ENCODE measurements around the gene KRT73. TPM values are rescaled to one million over a fixed set of nuclear protein-coding genes. Genes with fewer than 3 reads are reported as not detected.

KRT73 gene
- total RNA-seq, 1 donor from 2014 or later: not detected

- no peaks in the 10 kb centered on the region for H3K9me3 Mint-ChIP-seq (ENCODE audit: low read depth)
- H3K27me3 Mint-ChIP-seq: peaks cover 44% of the 10 kb centered on the region
- DNase-seq (ENCODE audit: low spot score, unreplicated experiment): no peak
- H3K4me3 Mint-ChIP-seq (ENCODE audit: low read depth): no peak overlapping the region
- TF ChIP-seq CTCF (IDR thresholded peaks at IDR 0.05; ENCODE audit: unreplicated experiment): no peak
- H3K4me1 Mint-ChIP-seq (ENCODE audit: low read depth): no peaks in the 10 kb centered on the region
- no peak overlapping the region for H3K27ac Mint-ChIP-seq
- no peaks in the 10 kb centered on the region for H3K36me3 Mint-ChIP-seq (ENCODE audit: insufficient read depth)
Observed at GRCh38 chr12:52581066-52581465, 37.3 kb downstream of the KRT73 start.

- Mint-ChIP-seq H3K4me3 (ENCODE audit: low read depth) (no peak overlapping the region), H3K9me3 (ENCODE audit: low read depth) (no peaks in the 10 kb centered on the region), H3K27me3 (peaks cover 45% of the 10 kb centered on the region), H3K27ac (no peak overlapping the region), H3K36me3 (ENCODE audit: insufficient read depth) (no peaks in the 10 kb centered on the region), H3K4me1 (ENCODE audit: low read depth) (no peaks in the 10 kb centered on the region)
- no peak for DNase-seq (ENCODE audit: low spot score, unreplicated experiment)
- no peak for TF ChIP-seq CTCF (IDR thresholded peaks at IDR 0.05; ENCODE audit: unreplicated experiment)
Observed at GRCh38 chr12:52580496-52580895, 37.9 kb downstream of the KRT73 start.

- Mint-ChIP-seq H3K9me3 (ENCODE audit: low read depth) (no peaks in the 10 kb centered on the region), H3K27me3 (peaks cover 41% of the 10 kb centered on the region), H3K4me1 (ENCODE audit: low read depth) (no peaks in the 10 kb centered on the region), H3K27ac (no peak overlapping the region), H3K4me3 (ENCODE audit: low read depth) (no peak overlapping the region), H3K36me3 (ENCODE audit: insufficient read depth) (no peaks in the 10 kb centered on the region)
- no peak for TF ChIP-seq CTCF (IDR thresholded peaks at IDR 0.05; ENCODE audit: unreplicated experiment)
- DNase-seq (ENCODE audit: low spot score, unreplicated experiment): no peak
Observed at GRCh38 chr12:52579468-52580465, 38.6 kb downstream of the KRT73 start.

GRCh38 chr12:52578469-52578868 is 39.9 kb downstream of the KRT73 start:
- no peak for DNase-seq (ENCODE audit: low spot score, unreplicated experiment)
- Mint-ChIP-seq H3K27me3 (peaks cover 44% of the 10 kb centered on the region), H3K27ac (no peak overlapping the region), H3K36me3 (ENCODE audit: insufficient read depth) (no peaks in the 10 kb centered on the region), H3K4me3 (ENCODE audit: low read depth) (no peak overlapping the region), H3K9me3 (ENCODE audit: low read depth) (no peaks in the 10 kb centered on the region), H3K4me1 (ENCODE audit: low read depth) (no peaks in the 10 kb centered on the region)
- TF ChIP-seq CTCF (IDR thresholded peaks at IDR 0.05; ENCODE audit: unreplicated experiment): no peak

- no peak for TF ChIP-seq CTCF (IDR thresholded peaks at IDR 0.05; ENCODE audit: unreplicated experiment)
- Mint-ChIP-seq H3K27me3 (peaks cover 53% of the 10 kb centered on the region), H3K4me3 (ENCODE audit: low read depth) (no peak overlapping the region), H3K4me1 (ENCODE audit: low read depth) (no peaks in the 10 kb centered on the region), H3K27ac (no peak overlapping the region), H3K36me3 (ENCODE audit: insufficient read depth) (no peaks in the 10 kb centered on the region), H3K9me3 (ENCODE audit: low read depth) (no peaks in the 10 kb centered on the region)
- DNase-seq (ENCODE audit: low spot score, unreplicated experiment): no peak
Observed at GRCh38 chr12:52577316-52577715, 41.0 kb downstream of the KRT73 start.
